ENCODE results near the gene MLXIP.

DNA sequence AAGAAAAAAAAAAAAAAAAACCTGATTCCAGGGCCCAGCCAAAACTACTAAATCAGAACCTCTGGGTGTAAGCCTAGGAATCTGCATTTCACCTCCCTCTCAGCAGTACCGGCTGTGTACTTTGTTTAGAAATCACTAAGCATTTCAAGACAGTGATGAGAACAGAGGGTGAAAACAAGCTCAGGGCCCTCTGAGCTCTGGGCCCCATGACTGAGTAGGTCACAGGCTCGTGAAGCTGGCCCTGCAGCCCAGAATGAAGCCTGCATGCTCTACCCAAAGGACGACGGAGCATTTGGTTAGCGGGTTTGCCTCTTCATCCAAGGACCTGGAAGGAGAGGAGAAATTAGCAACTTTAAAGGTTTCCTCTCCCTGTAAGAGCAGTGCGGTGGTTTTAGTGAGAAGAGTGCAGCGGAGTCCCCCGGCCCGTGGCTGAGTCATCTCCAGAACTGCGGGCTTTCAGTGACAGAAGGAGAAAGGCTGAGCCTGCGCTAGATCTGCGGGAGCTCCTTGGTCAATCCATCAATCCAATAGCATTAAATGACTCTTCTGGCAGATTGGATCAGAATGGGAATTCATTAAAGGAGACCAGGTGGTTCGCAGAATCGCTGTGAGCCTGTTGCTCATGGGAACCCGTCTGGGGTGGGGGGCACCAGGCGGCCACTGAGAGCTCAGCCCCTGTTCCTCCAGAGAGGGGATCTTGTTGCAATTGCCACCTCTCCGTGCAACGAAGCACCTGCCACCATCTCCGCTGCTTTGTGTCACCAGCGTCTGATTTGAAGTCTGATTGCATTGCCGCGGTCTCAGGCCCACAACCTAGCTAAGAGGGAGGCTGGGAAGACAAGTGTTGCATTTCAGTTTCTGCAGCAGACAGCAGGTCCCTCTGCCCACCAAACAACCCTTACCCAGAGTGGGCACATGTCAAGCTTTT lies 88.1 kb downstream of the MLXIP start:
- TF ChIP-seq EP300 (IDR thresholded peaks at IDR 0.05): no peak
- TF ChIP-seq, protein P1, sequence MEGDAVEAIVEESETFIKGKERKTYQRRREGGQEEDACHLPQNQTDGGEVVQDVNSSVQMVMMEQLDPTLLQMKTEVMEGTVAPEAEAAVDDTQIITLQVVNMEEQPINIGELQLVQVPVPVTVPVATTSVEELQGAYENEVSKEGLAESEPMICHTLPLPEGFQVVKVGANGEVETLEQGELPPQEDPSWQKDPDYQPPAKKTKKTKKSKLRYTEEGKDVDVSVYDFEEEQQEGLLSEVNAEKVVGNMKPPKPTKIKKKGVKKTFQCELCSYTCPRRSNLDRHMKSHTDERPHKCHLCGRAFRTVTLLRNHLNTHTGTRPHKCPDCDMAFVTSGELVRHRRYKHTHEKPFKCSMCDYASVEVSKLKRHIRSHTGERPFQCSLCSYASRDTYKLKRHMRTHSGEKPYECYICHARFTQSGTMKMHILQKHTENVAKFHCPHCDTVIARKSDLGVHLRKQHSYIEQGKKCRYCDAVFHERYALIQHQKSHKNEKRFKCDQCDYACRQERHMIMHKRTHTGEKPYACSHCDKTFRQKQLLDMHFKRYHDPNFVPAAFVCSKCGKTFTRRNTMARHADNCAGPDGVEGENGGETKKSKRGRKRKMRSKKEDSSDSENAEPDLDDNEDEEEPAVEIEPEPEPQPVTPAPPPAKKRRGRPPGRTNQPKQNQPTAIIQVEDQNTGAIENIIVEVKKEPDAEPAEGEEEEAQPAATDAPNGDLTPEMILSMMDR (IDR thresholded peaks at IDR 0.05): no peak
- no peak for TF ChIP-seq POLR2AphosphoS5 (IDR thresholded peaks at IDR 0.05)
